Left forelimb (tissue), 1 donor: ENCODE results near the gene ZNF679.
A peak's percentile ranks its signal among the peaks of the same experiment; 100 is the strongest.
"Not testable (repeated sequence)": the region's sequence is repeated elsewhere in the genome, so short reads cannot be mapped to it uniquely, and the experiment has no call there.

ENCODE experiments used
- DNase-seq: peaks from one replicate; pipeline ENCODE4 v3.0.0-alpha.2; 2018; ENCODE audit warnings: low spot score

Gene ZNF679

GRCh38 chr7:64310426-64310825 is 82.2 kb downstream of the ZNF679 start:
- no peak for DNase-seq

GRCh38 chr7:64312826-64313225 is 84.6 kb downstream of the ZNF679 start:
- DNase-seq = no peak

GRCh38 chr7:64313740-64314491 is 85.6 kb downstream of the ZNF679 start, which contains the start of gene ZNF736:
TSS of gene ZNF736 (plus strand) at chr7:64313961. CDS start at chr7:64314151, 190 bp downstream.
- DNase-seq = peak; percentile 91

GRCh38 chr7:64314566-64314965 is 86.3 kb downstream of the ZNF679 start:
- DNase-seq = no peak

GRCh38 chr7:64316031-64316742 is 87.9 kb downstream of the ZNF679 start:
- not testable (repeated sequence) for DNase-seq
